B cell (primary cell): ENCODE measurements around the gene ZNF346. TPM values are rescaled to one million over a fixed set of nuclear protein-coding genes. Genes with fewer than 3 reads are reported as not detected.

Source experiments
- ATAC-seq: fragments of 200-7000 bp; cut with Tn5 transposase; one replicate; pipeline ENCODE4 v1.10.0; 2021; ENCODE audit warnings: low read depth, mild to moderate bottlenecking, moderate number of reproducible peaks, moderate library complexity
- CTCF ChIA-PET: fragments of 350-600 bp; sonication (Branson Sonifier 250); formaldehyde crosslinking; loops from one replicate; lab custom pipeline; 2021; ENCODE audit warnings: antibody characterized with exemption, inconsistent platforms; lab: Charles Lee
- POLR2A ChIA-PET: fragments of 350-600 bp; sonication (Branson Sonifier 250); formaldehyde crosslinking; loops from one replicate; lab custom pipeline; 2021; ENCODE audit warnings: antibody characterized with exemption; lab: Charles Lee
- DNase-seq: peaks from one replicate; pipeline ENCODE4 v3.0.0; 2013
- H2AFZ ChIP-seq: 2 replicates; pipeline ENCODE4 v1.6.1; 2012; ENCODE audit warnings: mild to moderate bottlenecking, low read depth, low read length; ENCODE audit not compliant: insufficient read depth, poor library complexity, severe bottlenecking
- H3K27ac ChIP-seq, 2 donors: 1 replicate in 1 of 2; 2 replicates in 1 of 2; pipeline ENCODE4 v1.5.1; 2012 to 2013; ENCODE audit warnings: low read length in 2 of 2, mild to moderate bottlenecking in 2 of 2, moderate library complexity in 1 of 2
- H3K27me3 ChIP-seq, 4 experiments: fragments of 200-600 bp in 1 of 4; sonication (generic) in 1 of 4; replicated peaks in 1 of 4; 1 replicate in 2 of 4; 2 replicates in 2 of 4; pipeline versions ENCODE4 v1.6.1 to v1.7.0; 2013 to 2016; ENCODE audit warnings: low read length in 3 of 4, mild to moderate bottlenecking in 2 of 4, mixed read lengths in 1 of 4, moderate library complexity in 1 of 4; ENCODE audit not compliant: insufficient read depth in 4 of 4, control insufficient read depth in 3 of 4; ENCODE audit errors: control extremely low read depth in 1 of 4
- H3K36me3 ChIP-seq, 2 experiments: replicated peaks in 1 of 2; 1 replicate in 1 of 2; 2 replicates in 1 of 2; pipeline versions ENCODE4 v1.6.1 to v1.7.1; 2013; ENCODE audit warnings: low read length in 1 of 2; ENCODE audit not compliant: insufficient read depth in 2 of 2, control insufficient read depth in 1 of 2; ENCODE audit errors: control extremely low read depth in 1 of 2, extremely low read depth in 1 of 2
- H3K4me1 ChIP-seq, 2 donors: fragments of 200-600 bp in 1 of 2; sonication (generic) in 1 of 2; 1 replicate in 1 of 2; 2 replicates in 1 of 2; pipeline versions ENCODE4 v1.5.1 to v1.6.1; 2013 to 2017; ENCODE audit warnings: low read length in 2 of 2; ENCODE audit not compliant: control insufficient read depth in 2 of 2, insufficient read depth in 2 of 2
- H3K4me2 ChIP-seq: replicated peaks from 2 replicates; pipeline ENCODE3; 2012; ENCODE audit warnings: mild to moderate bottlenecking, low read depth, low read length; ENCODE audit not compliant: poor library complexity, severe bottlenecking
- H3K4me3 ChIP-seq, 5 experiments: fragments of 200-600 bp in 1 of 5; sonication (generic) in 1 of 5; 1 replicate in 3 of 5; 2 replicates in 2 of 5; pipeline versions ENCODE4 v1.5.1 to v1.7.0; 2011 to 2016; ENCODE audit warnings: low read length in 4 of 5, mild to moderate bottlenecking in 4 of 5, low read depth in 2 of 5, control low read depth in 1 of 5, moderate library complexity in 1 of 5; ENCODE audit not compliant: insufficient read depth in 1 of 5; ENCODE audit errors: control extremely low read depth in 1 of 5, extremely low read depth in 1 of 5
- H3K79me2 ChIP-seq: fragments of 200-600 bp; sonication (generic); one replicate; pipeline ENCODE4 v1.6.0; 2016; ENCODE audit warnings: low read length; ENCODE audit not compliant: control insufficient read depth, insufficient read depth
- H3K9ac ChIP-seq: fragments of 200-600 bp; sonication (generic); 2 replicates; pipeline ENCODE4 v1.6.1; 2017; ENCODE audit warnings: mild to moderate bottlenecking, low read length, moderate library complexity
- H3K9me3 ChIP-seq, 3 donors: one replicate each; pipeline versions ENCODE4 v1.6.1 to v1.7.1; 2013; ENCODE audit warnings: low read length in 2 of 3; ENCODE audit not compliant: control insufficient read depth in 2 of 3, insufficient read depth in 1 of 3; ENCODE audit errors: control extremely low read depth in 1 of 3
- H4K20me1 ChIP-seq: 2 replicates; pipeline ENCODE4 v1.6.0; 2012; ENCODE audit warnings: mild to moderate bottlenecking, low read length; ENCODE audit not compliant: insufficient read depth, control insufficient read depth, poor library complexity, severe bottlenecking
- H3K27ac Mint-ChIP-seq: one replicate; pipeline ENCODE4 v1.8.0; 2021; ENCODE audit warnings: mixed read lengths
- H3K27me3 Mint-ChIP-seq: one replicate; pipeline ENCODE4 v1.8.0; 2021; ENCODE audit warnings: mixed read lengths
- H3K4me1 Mint-ChIP-seq: one replicate; pipeline ENCODE4 v1.8.0; 2021; ENCODE audit warnings: mixed read lengths
- H3K4me3 Mint-ChIP-seq: one replicate; pipeline ENCODE4 v1.8.0; 2021; ENCODE audit warnings: mixed read lengths
- H3K9me3 Mint-ChIP-seq: one replicate; pipeline ENCODE4 v1.8.0; 2022; ENCODE audit warnings: mixed read lengths; ENCODE audit not compliant: insufficient read depth
- EZH2 ChIP-seq: IDR thresholded peaks from 2 replicates; pipeline ENCODE4 v1.6.1; 2012; ENCODE audit warnings: borderline replicate concordance, low read depth, mild to moderate bottlenecking, moderate library complexity, low read length; ENCODE audit not compliant: insufficient read depth, poor library complexity, severe bottlenecking
- WGBS: methylation state at CpG from one replicate; pipeline ENCODE4 v1.1.5; 2013; ENCODE audit warnings: missing lambda C conversion rate; ENCODE audit not compliant: insufficient coverage; 5-methylcytosine and 5-hydroxymethylcytosine counted together
- intact Hi-C: fragments of 100-400 bp; cut with micrococcal nuclease; formaldehyde crosslinking; loops from one replicate; pipeline ENCODE4 v1.10.0; 2022
- polyA plus RNA-seq: library from polyadenylated mRNA; depleted of rRNA; stranded (reverse); fragments of >200 nt; gene quantifications from 2 replicates; pipeline ENCODE4 v1.2.3, GENCODE V29; 2012
- total RNA-seq, 2 donors: library from RNA; stranded (reverse); fragments of 120-200 nt in 1 of 2; gene quantifications; 1 replicate in 1 of 2; 2 replicates in 1 of 2; pipeline versions ENCODE4 v1.2.3 to v1.2.4, GENCODE V29; 2013 to 2022
- TF ChIP-seq, protein P1 (sequence below): fragments of 200-600 bp; IDR thresholded peaks from one replicate; pipeline ENCODE4 v1.8.0; 2022; ENCODE audit warnings: antibody characterized with exemption, mild to moderate bottlenecking

The ZNF346 gene
- total and polyA plus RNA-seq, 2 donors (not counting 1 experiment from before 2014, with no cell fraction given): 20.2 to 38.4 TPM

DNA sequence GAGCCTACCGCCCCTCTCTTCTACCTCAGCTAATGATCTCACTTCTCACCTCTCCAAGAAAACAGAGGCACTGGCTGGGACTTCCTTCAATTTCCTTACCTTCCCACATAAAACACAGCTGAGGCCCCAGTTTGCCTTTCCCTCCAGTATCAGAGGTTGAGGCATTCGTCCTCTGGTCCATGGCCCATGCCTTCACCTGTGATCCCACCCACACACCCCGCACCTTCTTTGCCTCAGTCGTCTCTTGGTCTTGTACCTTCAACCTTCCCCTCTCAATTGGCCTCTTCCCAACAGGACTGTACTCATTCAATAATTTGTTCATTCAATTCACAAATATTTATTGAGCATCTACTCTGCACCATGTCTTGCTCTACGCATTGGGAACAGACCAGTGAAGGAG is 100.1 kb downstream of the ZNF346 start:
- Histone ChIP-seq H3K27ac (no peak overlapping the region), H3K36me3 (no peaks in the 10 kb centered on the region)

More for the DNA sequence above, 100.1 kb downstream of the ZNF346 start:
- Histone ChIP-seq H4K20me1 (no peaks in the 10 kb centered on the region), H2AFZ (no peak overlapping the region), H3K9me3 (no peaks in the 10 kb centered on the region), H3K4me3 (no peak overlapping the region), H3K4me2 (no peak overlapping the region), H3K27me3 (no peaks in the 10 kb centered on the region), H3K4me1 (peaks cover 13 to 16% of the 10 kb centered on the region in 2 donors), H3K79me2 (no peaks in the 10 kb centered on the region), H3K9ac (no peak overlapping the region)
- ChIA-PET CTCF (interaction anchor here (0.7 kb wide), 1 partner anchor 37 kb away, joined by 5 read pairs; no protein-coding TSS in a partner anchor), POLR2A (interaction anchor here (0.7 kb wide), 1 partner anchor 17 kb away, joined by 4 read pairs; no protein-coding TSS in a partner anchor)
- Mint-ChIP-seq H3K27me3 (no peaks in the 10 kb centered on the region), H3K4me1 (peaks cover 20% of the 10 kb centered on the region), H3K9me3 (no peaks in the 10 kb centered on the region), H3K27ac (peak overlapping the region; percentile 33), H3K4me3 (no peak overlapping the region)
- ATAC-seq (no peak), DNase-seq (no peak)
- WGBS: 99% methylated on average over 5 of the region's 5 CpGs
- intact Hi-C loops: no loop called here
- TF ChIP-seq, protein P1, sequence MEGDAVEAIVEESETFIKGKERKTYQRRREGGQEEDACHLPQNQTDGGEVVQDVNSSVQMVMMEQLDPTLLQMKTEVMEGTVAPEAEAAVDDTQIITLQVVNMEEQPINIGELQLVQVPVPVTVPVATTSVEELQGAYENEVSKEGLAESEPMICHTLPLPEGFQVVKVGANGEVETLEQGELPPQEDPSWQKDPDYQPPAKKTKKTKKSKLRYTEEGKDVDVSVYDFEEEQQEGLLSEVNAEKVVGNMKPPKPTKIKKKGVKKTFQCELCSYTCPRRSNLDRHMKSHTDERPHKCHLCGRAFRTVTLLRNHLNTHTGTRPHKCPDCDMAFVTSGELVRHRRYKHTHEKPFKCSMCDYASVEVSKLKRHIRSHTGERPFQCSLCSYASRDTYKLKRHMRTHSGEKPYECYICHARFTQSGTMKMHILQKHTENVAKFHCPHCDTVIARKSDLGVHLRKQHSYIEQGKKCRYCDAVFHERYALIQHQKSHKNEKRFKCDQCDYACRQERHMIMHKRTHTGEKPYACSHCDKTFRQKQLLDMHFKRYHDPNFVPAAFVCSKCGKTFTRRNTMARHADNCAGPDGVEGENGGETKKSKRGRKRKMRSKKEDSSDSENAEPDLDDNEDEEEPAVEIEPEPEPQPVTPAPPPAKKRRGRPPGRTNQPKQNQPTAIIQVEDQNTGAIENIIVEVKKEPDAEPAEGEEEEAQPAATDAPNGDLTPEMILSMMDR: no peak
- TF ChIP-seq EZH2: no peak
